Activated CD8-positive, alpha-beta memory T cell treated with anti-CD3 and anti-CD28 coated beads, Interleukin-2, amount 50 U/mL, for 1 hour (primary cell): ENCODE data around the gene TMOD2.

ENCODE experiments used
- DNase-seq: peaks from one replicate; pipeline ENCODE4 v3.0.0-alpha.2; 2020; ENCODE audit errors: extremely low read depth

Gene TMOD2

GRCh38 chr15:51750792-51751696, at the start of gene TMOD2:
Gene TMOD2 (plus strand): TSS chr15:51751597. CDS start chr15:51766442, 14,845 bp downstream.
- no peak for DNase-seq

- DNase-seq: no peak
These were observed 48.7 kb upstream of the TMOD2 start for GRCh38 chr15:51702710-51703109.

- no peak for DNase-seq
These were observed 45.1 kb upstream of the TMOD2 start for GRCh38 chr15:51706291-51706690.

- DNase-seq: no peak
These were observed 44.3 kb upstream of the TMOD2 start for GRCh38 chr15:51706926-51707608.

- DNase-seq: no peak
These were observed 43.4 kb upstream of the TMOD2 start for GRCh38 chr15:51708013-51708412.

- no peak for DNase-seq
These were observed 42.4 kb upstream of the TMOD2 start for GRCh38 chr15:51709031-51709430.

- DNase-seq: no peak
These were observed 37.2 kb upstream of the TMOD2 start for GRCh38 chr15:51714162-51714561.

GRCh38 chr15:51714911-51715310, 36.5 kb upstream of the TMOD2 start:
- no peak for DNase-seq

GRCh38 chr15:51718219-51718618, 33.2 kb upstream of the TMOD2 start:
- no peak for DNase-seq

- no peak for DNase-seq
These were observed 32.7 kb upstream of the TMOD2 start for GRCh38 chr15:51718746-51719145.

- no peak for DNase-seq
These were observed 31.0 kb upstream of the TMOD2 start for GRCh38 chr15:51720201-51720995.

GRCh38 chr15:51721199-51721960, 30.0 kb upstream of the TMOD2 start:
- DNase-seq: no peak

- DNase-seq: no peak
These were observed 27.2 kb upstream of the TMOD2 start for GRCh38 chr15:51724199-51724598.

GRCh38 chr15:51724673-51725072, 26.7 kb upstream of the TMOD2 start:
- no peak for DNase-seq

GRCh38 chr15:51726302-51727073, 24.9 kb upstream of the TMOD2 start:
- no peak for DNase-seq

GRCh38 chr15:51727141-51727897, 24.1 kb upstream of the TMOD2 start:
- no peak for DNase-seq

GRCh38 chr15:51731549-51732267, 19.7 kb upstream of the TMOD2 start:
- DNase-seq: no peak

GRCh38 chr15:51732646-51733045, 18.8 kb upstream of the TMOD2 start:
- DNase-seq: no peak
